Cortex of kidney (tissue), 1 donor: ENCODE measurements around the gene TNK2.
"Not testable (repeated sequence)": the region's sequence is repeated elsewhere in the genome, so short reads cannot be mapped to it uniquely, and the experiment has no call there.

Experiments
- DNase-seq: peaks from one replicate; lab custom pipeline; 2025; lab: John Stamatoyannopoulos, UW

The TNK2 gene

GRCh38 chr3:195870442-195870841, 37.9 kb downstream of the TNK2 start:
- no peak for DNase-seq

- DNase-seq, result no peak
Measured at GRCh38 chr3:195869413-195870001, 38.8 kb downstream of the TNK2 start.

GRCh38 chr3:195868866-195869412, 39.4 kb downstream of the TNK2 start:
- no peak for DNase-seq

- no peak for DNase-seq
Measured at GRCh38 chr3:195868336-195868865, 40.0 kb downstream of the TNK2 start.

GRCh38 chr3:195867631-195868335, 40.6 kb downstream of the TNK2 start:
- DNase-seq, result no peak

GRCh38 chr3:195866686-195867511, 41.5 kb downstream of the TNK2 start:
- DNase-seq, result no peak

GRCh38 chr3:195865752-195866151, 42.6 kb downstream of the TNK2 start:
- DNase-seq, result no peak

- no peak for DNase-seq
Measured at GRCh38 chr3:195863121-195864061, 45.0 kb downstream of the TNK2 start.

GRCh38 chr3:195862318-195862717, 46.0 kb downstream of the TNK2 start:
- DNase-seq, result not testable (repeated sequence)

GRCh38 chr3:195860456-195860855, 47.9 kb downstream of the TNK2 start:
- no peak for DNase-seq

GRCh38 chr3:195859846-195860411, 48.4 kb downstream of the TNK2 start:
- DNase-seq, result no peak

GRCh38 chr3:195859061-195859845, 49.1 kb downstream of the TNK2 start:
- no peak for DNase-seq

- no peak for DNase-seq
Measured at GRCh38 chr3:195856410-195857084, 51.8 kb downstream of the TNK2 start.

GRCh38 chr3:195855471-195856409, 52.6 kb downstream of the TNK2 start:
- DNase-seq, result no peak

GRCh38 chr3:195854628-195855294, 53.6 kb downstream of the TNK2 start:
- DNase-seq, result no peak

- no peak for DNase-seq
Measured at GRCh38 chr3:195853996-195854395, 54.4 kb downstream of the TNK2 start.

- no peak for DNase-seq
Measured at GRCh38 chr3:195853036-195853435, 55.3 kb downstream of the TNK2 start.
